Calu3 (cell line): Measurements from ENCODE around the gene SND1. TPM values are rescaled to one million over a fixed set of nuclear protein-coding genes. Genes with fewer than 3 reads are reported as not detected.

Source experiments
- BruUV-seq: library from RNA; stranded (reverse); fragments of 400-500 nt; replicated peaks from 2 replicates; lab custom pipeline; 2021; lab: Mats Ljungman, UMichigan
- CTCF ChIA-PET: fragments of 300-600 bp; sonication (Branson Sonifier 250); formaldehyde crosslinking; loops from one replicate; lab custom pipeline; 2022; ENCODE audit warnings: antibody characterized with exemption; lab: Charles Lee
- DNase-seq: peaks from one replicate; pipeline ENCODE4 v3.0.0; 2022
- H3K27ac Mint-ChIP-seq: one replicate; pipeline ENCODE4 v1.8.0; 2022; ENCODE audit warnings: mixed read lengths; ENCODE audit not compliant: unreplicated experiment
- H3K27me3 Mint-ChIP-seq: one replicate; pipeline ENCODE4 v1.8.0; 2022; ENCODE audit warnings: mixed read lengths; ENCODE audit not compliant: unreplicated experiment
- H3K36me3 Mint-ChIP-seq: one replicate; pipeline ENCODE4 v1.8.0; 2022; ENCODE audit warnings: mild to moderate bottlenecking, moderate library complexity, mixed read lengths; ENCODE audit not compliant: insufficient read depth, unreplicated experiment
- H3K4me1 Mint-ChIP-seq: one replicate; pipeline ENCODE4 v1.8.0; 2022; ENCODE audit warnings: mild to moderate bottlenecking, low read depth, mixed read lengths; ENCODE audit not compliant: unreplicated experiment
- H3K4me3 Mint-ChIP-seq: one replicate; pipeline ENCODE4 v1.8.0; 2022; ENCODE audit warnings: mild to moderate bottlenecking, low read depth, moderate library complexity, mixed read lengths; ENCODE audit not compliant: unreplicated experiment
- H3K9me3 Mint-ChIP-seq: one replicate; pipeline ENCODE4 v1.8.0; 2022; ENCODE audit warnings: low read depth, mixed read lengths; ENCODE audit not compliant: unreplicated experiment
- CTCF ChIP-seq: fragments of 200-600 bp; IDR thresholded peaks from one replicate; pipeline ENCODE4 v1.8.0; 2022; ENCODE audit warnings: antibody characterized with exemption; ENCODE audit not compliant: unreplicated experiment
- intact Hi-C: fragments of 100-400 bp; cut with micrococcal nuclease; formaldehyde crosslinking; loops from one replicate; pipeline ENCODE4 v1.10.0; 2022; ENCODE audit not compliant: unreplicated experiment
- total RNA-seq: library from RNA; stranded (reverse); gene quantifications from 2 replicates; pipeline ENCODE4 v1.2.3, GENCODE V29; 2022

SND1 gene
- total RNA-seq, 1 experiment from 2014 or later, result 205 TPM

DNA sequence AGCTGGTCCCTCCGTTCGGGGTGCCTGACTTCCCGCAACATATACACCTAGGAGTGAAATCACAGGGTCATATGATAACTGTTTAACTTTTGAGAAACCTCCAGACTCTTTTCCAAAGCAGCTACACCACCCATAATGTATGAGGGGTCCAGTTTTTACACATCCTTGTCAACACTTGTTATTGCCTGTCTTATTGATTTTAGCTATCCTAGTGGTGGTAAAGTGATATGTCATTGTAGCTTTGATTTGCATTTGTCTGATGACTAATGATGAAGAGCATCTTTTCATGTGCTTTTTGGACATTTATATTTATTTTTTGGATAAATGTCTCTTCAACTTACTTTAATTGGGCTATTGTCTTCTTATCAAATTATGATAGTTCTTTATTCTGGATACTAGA, 29.0 kb downstream of the SND1 start:
- CTCF ChIA-PET, result no interaction called here
- peaks cover 16% of the 10 kb centered on the region for H3K4me1 Mint-ChIP-seq
- no peak for DNase-seq
- intact Hi-C loops, result no loop called here
- H3K36me3 Mint-ChIP-seq, result peaks cover 13% of the 10 kb centered on the region
- BruUV-seq, result no TSS peak
- TF ChIP-seq CTCF, result no peak
- H3K27me3 Mint-ChIP-seq, result no peaks in the 10 kb centered on the region
- no peak overlapping the region for H3K27ac Mint-ChIP-seq
- peaks cover 8% of the 10 kb centered on the region for H3K9me3 Mint-ChIP-seq
- no peak overlapping the region for H3K4me3 Mint-ChIP-seq

DNA sequence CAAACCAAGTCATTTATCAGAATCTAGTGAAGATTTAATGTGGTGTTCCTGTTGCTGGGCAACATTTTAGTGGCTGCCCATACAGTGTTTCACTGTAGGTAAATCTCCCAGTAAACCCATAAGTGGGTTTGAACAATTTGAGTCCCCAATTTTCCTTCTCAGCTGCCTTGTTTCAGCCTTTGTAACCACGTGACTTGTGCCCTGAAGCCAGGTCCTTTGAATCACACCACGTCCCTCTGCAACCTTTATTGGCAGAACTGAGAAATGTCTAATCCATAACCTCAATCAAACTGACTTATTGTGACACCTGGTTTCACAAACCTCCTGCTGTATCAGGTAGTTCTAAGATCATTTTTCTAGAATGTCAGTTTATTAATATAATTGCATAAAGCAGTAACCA, 30.1 kb downstream of the SND1 start:
- no peak for TF ChIP-seq CTCF
- CTCF ChIA-PET, result no interaction called here
- intact Hi-C loops, result no loop called here
- H3K4me3 Mint-ChIP-seq, result no peak overlapping the region
- no TSS peak for BruUV-seq
- peaks cover 8% of the 10 kb centered on the region for H3K9me3 Mint-ChIP-seq
- DNase-seq, result no peak
- H3K36me3 Mint-ChIP-seq, result peaks cover 13% of the 10 kb centered on the region
- H3K27ac Mint-ChIP-seq, result no peak overlapping the region
- no peaks in the 10 kb centered on the region for H3K27me3 Mint-ChIP-seq
- H3K4me1 Mint-ChIP-seq, result peaks cover 16% of the 10 kb centered on the region

GRCh38 chr7:127683776-127684681, 32.0 kb downstream of the SND1 start:
- peaks cover 16% of the 10 kb centered on the region for H3K36me3 Mint-ChIP-seq
- H3K9me3 Mint-ChIP-seq, result peaks cover 8% of the 10 kb centered on the region
- no peaks in the 10 kb centered on the region for H3K27me3 Mint-ChIP-seq
- no peak overlapping the region for H3K4me3 Mint-ChIP-seq
- no peak overlapping the region for H3K27ac Mint-ChIP-seq
- no peak for DNase-seq
- BruUV-seq, result no TSS peak
- TF ChIP-seq CTCF, result no peak
- peaks cover 16% of the 10 kb centered on the region for H3K4me1 Mint-ChIP-seq
- CTCF ChIA-PET, result no interaction called here
- intact Hi-C loops, result no loop called here

- Mint-ChIP-seq H3K9me3 (no peaks in the 10 kb centered on the region), H3K27me3 (no peaks in the 10 kb centered on the region), H3K4me1 (peaks cover 24% of the 10 kb centered on the region), H3K27ac (no peak overlapping the region), H3K36me3 (peaks cover 22% of the 10 kb centered on the region), H3K4me3 (no peak overlapping the region)
- CTCF ChIA-PET, result interaction anchor here (0.7 kb wide), 1 partner anchor 1240 kb away, joined by 5 read pairs; no protein-coding TSS in a partner anchor
- no peak for DNase-seq
- intact Hi-C loops, result no loop called here
- no peak for TF ChIP-seq CTCF
- no TSS peak for BruUV-seq
Measured at GRCh38 chr7:127689194-127689772, 37.3 kb downstream of the SND1 start.
